Fibroblast of mammary gland (primary cell): ENCODE data around the gene DEPDC5.

Source experiments
- DNase-seq: peaks from one replicate; pipeline ENCODE4 v3.0.0-alpha.2; 2010; ENCODE audit warnings: low read depth
- H3K4me3 ChIP-seq: 2 replicates; pipeline ENCODE4 v1.5.1; 2011; ENCODE audit warnings: low read depth, mild to moderate bottlenecking, low read length, moderate library complexity; ENCODE audit not compliant: control insufficient read depth
- CTCF ChIP-seq: conservative IDR thresholded peaks from 2 replicates; pipeline ENCODE4 v1.5.1; 2011; ENCODE audit warnings: low read depth, low read length, inconsistent platforms; ENCODE audit not compliant: control insufficient read depth, insufficient read depth

Gene DEPDC5

GRCh38 chr22:31954535-31955523 lies 201.0 kb downstream of the DEPDC5 start:
- no peak for TF ChIP-seq CTCF
- DNase-seq, result peak; percentile 77
- H3K4me3 ChIP-seq, result no peak overlapping the region

GRCh38 chr22:31956360-31956759 lies 202.5 kb downstream of the DEPDC5 start:
- no peak overlapping the region for H3K4me3 ChIP-seq
- TF ChIP-seq CTCF, result no peak
- DNase-seq, result no peak
